HUES6 (cell line): ENCODE results near the gene LRRC14B.
"Not testable (repeated sequence)": the region's sequence is repeated elsewhere in the genome, so short reads cannot be mapped to it uniquely, and the experiment has no call there.

ENCODE experiments used
- H3K27ac ChIP-seq: 2 replicates; pipeline ENCODE4 v1.7.0; 2013; ENCODE audit warnings: low read depth, mild to moderate bottlenecking, low read length, inconsistent platforms
- H3K27me3 ChIP-seq: 2 replicates; pipeline ENCODE4 v1.6.1; 2013; ENCODE audit warnings: low read length; ENCODE audit not compliant: control insufficient read depth, insufficient read depth
- H3K36me3 ChIP-seq: 2 replicates; pipeline ENCODE4 v1.6.1; 2013; ENCODE audit warnings: low read length; ENCODE audit not compliant: control insufficient read depth, insufficient read depth
- H3K4me1 ChIP-seq: 2 replicates; pipeline ENCODE4 v1.6.1; 2013; ENCODE audit warnings: low read length; ENCODE audit not compliant: control insufficient read depth, insufficient read depth
- H3K4me3 ChIP-seq: 2 replicates; pipeline ENCODE4 v1.5.1; 2013; ENCODE audit warnings: low read depth, low read length
- H3K9ac ChIP-seq: one replicate; pipeline ENCODE4 v1.6.1; 2013; ENCODE audit warnings: mild to moderate bottlenecking, low read length
- H3K9me3 ChIP-seq: 2 replicates; pipeline ENCODE4 v1.6.1; 2013; ENCODE audit warnings: low read depth, low read length; ENCODE audit not compliant: control insufficient read depth, insufficient read depth

LRRC14B gene

DNA sequence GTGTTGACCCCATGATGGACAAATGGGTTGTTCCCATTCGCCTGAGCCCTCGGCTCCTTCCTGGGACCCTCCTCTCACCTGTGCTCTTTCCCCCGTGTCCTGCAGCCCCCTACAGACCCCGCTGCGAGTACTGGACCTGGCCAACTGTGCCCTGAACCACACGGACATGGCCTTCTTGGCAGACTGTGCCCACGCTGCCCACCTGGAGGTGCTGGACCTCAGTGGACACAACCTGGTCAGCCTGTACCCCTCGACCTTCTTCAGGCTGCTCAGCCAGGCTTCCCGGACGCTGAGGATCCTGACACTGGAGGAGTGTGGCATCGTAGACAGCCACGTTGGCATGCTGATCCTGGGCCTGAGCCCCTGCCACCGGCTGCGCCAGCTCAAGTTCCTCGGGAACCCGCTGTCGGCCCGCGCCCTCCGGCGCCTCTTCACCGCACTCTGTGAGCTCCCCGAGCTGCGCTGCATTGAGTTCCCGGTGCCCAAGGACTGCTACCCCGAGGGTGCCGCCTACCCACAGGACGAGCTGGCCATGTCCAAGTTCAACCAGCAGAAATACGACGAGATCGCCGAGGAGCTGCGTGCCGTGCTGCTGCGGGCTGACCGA is 3.4 kb downstream of the LRRC14B start:
- no peaks in the 10 kb centered on the region for H3K9me3 ChIP-seq
- H3K27me3 ChIP-seq, result no peaks in the 10 kb centered on the region
- no peaks in the 10 kb centered on the region for H3K4me1 ChIP-seq
- no peaks in the 10 kb centered on the region for H3K36me3 ChIP-seq
- no peak overlapping the region for H3K9ac ChIP-seq
- no peak overlapping the region for H3K4me3 ChIP-seq
- no peak overlapping the region for H3K27ac ChIP-seq

DNA sequence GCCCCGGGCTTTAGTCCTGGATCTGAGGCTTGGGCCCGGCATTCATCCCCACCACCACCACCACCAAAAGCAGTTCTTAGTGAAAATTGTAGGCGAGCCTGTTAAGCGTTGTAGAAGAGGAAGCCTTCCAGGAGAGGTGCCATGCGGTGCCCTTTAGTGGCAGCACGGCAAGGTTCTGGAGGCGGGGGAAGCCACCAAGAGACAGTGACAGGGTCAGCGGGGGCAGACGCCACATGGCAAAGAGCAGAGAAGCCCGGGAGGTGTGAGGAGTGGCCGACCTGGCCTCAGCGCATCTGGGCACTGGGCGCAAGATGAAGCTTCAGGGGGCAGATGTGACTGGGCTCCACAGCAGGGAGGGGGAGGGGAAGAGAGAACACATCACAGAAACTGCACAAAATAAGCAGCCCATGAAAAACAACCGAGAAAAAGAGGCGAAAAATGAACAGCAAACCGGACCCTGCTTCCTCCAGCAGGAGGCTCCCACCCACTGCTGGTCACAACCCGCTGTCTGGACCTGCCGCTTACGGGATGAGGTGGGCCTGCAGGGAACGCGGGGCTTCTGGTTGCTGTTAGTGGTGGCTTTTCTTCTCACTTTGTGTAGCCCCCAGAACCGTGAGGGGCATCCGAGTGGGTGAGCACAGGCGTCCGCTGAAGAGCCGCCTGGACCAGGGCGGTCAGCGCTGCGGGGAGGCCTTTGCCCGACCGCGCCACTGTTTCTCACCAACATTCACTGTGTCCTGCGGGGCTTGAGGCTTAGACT is 4.3 kb downstream of the LRRC14B start:
- Histone ChIP-seq H3K27ac (no peak overlapping the region), H3K9me3 (no peaks in the 10 kb centered on the region), H3K4me1 (no peaks in the 10 kb centered on the region), H3K4me3 (no peak overlapping the region), H3K9ac (no peak overlapping the region), H3K36me3 (no peaks in the 10 kb centered on the region), H3K27me3 (no peaks in the 10 kb centered on the region)

DNA sequence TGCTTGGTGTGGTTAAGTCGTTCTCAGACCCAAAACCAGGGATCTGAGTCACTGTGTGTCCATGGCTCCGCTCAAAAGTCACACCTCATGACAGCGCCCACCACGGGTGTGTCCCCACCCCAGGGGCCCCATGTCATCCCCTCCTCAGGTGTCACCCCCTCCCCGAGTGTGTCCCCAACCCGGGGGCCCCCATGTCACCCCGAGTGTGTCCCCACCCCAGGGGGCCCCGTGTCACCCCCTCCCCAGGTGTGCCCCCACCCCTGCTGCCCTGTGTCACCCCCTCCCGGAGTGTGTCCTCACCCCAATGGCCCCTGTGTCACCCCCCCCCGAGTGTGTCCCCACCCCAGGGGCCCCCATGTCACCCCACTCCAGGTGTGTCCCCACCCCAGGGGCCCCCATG is 5.1 kb downstream of the LRRC14B start:
- H3K4me3 ChIP-seq, result no peak overlapping the region
- H3K27ac ChIP-seq, result no peak overlapping the region
- H3K27me3 ChIP-seq, result no peaks in the 10 kb centered on the region
- no peaks in the 10 kb centered on the region for H3K4me1 ChIP-seq
- H3K36me3 ChIP-seq, result no peaks in the 10 kb centered on the region
- H3K9ac ChIP-seq, result no peak overlapping the region
- no peaks in the 10 kb centered on the region for H3K9me3 ChIP-seq

DNA sequence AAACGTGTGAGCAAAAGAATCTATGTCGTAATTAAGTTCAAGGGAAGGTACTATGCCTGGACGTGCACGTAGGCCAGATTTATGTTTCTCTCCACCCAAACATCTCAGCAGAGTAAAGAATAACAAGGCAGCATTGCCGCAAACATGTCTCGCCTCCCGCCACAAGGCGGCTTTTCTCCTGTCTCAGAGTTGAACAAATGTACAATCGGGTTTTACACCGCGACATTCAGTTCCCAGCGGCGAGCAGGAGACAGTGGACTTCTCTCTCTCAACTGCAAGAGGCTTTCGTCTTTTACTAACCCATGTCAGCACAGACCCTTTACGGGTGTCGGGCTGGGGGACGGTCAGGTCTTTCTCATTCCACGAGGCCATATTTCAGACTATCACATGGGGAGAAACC is 5.7 kb downstream of the LRRC14B start:
- not testable (repeated sequence) for H3K27me3 ChIP-seq, H3K27ac ChIP-seq, H3K36me3 ChIP-seq, H3K9ac ChIP-seq, H3K4me1 ChIP-seq, H3K9me3 ChIP-seq, H3K4me3 ChIP-seq

DNA sequence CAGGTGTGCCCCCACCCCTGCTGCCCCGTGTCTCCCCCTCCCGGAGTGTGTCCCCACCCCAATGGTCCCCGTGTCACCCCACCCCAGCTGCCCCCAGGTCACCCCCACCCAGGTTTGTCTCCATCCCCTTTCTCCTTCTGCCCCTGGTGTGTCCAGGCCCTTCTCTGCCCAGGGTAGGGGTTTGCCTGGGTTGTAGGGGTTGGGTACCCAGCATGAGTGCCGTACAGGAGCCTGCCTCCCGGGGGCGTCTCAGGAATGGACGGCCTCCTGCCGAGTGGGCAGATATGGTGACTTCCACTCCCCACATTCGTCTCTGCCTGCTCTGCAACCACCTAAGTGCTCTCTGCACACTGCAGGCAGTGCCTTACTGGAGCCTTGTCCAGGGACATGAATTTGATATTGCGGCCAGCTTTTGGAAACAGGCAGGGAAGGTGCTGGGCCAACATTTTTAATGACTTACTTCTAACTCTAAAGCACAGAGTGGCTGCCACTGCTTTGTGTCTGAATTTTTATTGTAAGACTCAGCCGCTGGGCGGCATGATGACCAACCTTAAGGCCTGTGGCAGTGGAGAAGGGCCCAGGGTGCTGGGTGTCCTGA is 6.7 kb downstream of the LRRC14B start:
- no peaks in the 10 kb centered on the region for H3K27me3 ChIP-seq
- H3K9ac ChIP-seq, result no peak overlapping the region
- no peak overlapping the region for H3K4me3 ChIP-seq
- H3K9me3 ChIP-seq, result no peaks in the 10 kb centered on the region
- H3K36me3 ChIP-seq, result no peaks in the 10 kb centered on the region
- H3K27ac ChIP-seq, result no peak overlapping the region
- H3K4me1 ChIP-seq, result peaks cover 3% of the 10 kb centered on the region; the same call in 1 of the 2 replicates

DNA sequence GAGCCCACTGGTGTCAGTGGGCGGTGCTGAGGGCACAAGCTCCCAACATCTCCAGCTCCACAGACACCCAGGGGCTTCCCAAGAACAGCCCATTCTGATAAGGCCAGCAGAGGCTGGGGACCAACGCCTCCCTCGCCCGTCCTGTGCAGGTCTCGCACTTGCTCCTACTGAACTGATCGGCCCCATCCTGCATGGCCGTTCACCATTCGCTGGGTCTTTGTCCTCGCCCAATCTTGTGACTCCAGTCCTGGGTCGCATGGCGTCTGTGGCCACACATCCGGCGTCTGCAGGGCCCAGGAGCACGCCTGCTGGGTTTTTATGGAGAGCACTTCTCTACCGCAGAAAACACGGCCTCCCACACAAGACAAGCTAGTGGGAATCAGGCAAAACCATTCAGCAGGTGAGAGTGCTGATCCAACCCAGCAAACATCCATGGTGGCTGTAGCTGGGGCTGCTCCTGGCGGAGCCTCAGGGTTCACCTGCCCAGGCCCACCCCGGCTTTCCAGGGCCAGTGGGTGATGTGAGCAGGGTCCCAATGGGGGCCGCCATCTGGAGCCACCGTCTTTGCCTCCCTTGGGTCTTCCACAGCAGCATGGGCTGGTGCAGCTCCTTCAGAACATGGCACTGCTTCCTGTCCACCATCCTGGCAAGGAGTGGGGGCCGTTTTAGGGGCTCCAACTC is 7.4 kb downstream of the LRRC14B start:
- Histone ChIP-seq H3K9ac (no peak overlapping the region), H3K4me1 (peaks cover 3% of the 10 kb centered on the region; the same call in 1 of the 2 replicates), H3K4me3 (no peak overlapping the region), H3K27ac (no peak overlapping the region), H3K27me3 (no peaks in the 10 kb centered on the region), H3K9me3 (no peaks in the 10 kb centered on the region), H3K36me3 (peaks cover 6% of the 10 kb centered on the region)

DNA sequence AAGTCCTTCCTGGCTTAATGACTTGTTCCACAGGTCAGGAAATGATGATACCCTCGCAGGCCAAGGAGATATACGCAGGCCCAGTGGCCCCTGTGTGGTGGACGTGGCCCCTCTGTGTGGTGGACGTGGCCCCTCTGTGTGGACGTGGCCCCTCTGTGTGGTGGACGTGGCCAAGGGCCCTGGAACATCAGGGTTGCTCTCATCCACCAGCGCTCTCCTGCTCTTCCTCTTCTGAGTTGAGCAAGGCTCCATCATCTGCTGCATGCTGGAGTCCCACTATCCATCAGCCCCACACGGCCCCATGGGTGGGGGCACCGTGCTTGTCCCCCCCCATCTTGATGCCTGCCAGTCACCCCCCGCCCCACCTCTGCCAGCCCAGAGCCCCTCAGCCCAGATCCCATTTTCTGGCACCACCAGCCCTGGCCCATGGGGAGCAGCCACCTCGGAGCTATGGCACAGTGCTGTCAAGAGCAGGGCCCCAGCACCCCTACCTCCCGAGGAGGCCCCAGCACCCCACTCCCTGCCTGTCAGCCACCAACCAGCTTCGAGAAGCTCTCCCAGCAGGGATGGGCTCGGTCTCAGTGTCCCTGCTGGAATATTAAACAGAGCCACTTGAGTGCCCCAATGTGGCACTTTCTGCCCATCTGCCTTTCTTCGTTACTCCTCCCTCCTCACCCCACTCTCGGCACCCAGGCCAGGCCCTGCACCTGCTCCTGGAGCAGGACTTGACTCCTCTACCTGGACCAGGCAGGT is 8.1 kb downstream of the LRRC14B start:
- H3K27ac ChIP-seq, result no peak overlapping the region
- peaks cover 3% of the 10 kb centered on the region; the same call in 1 of the 2 replicates for H3K4me1 ChIP-seq
- no peak overlapping the region for H3K4me3 ChIP-seq

DNA sequence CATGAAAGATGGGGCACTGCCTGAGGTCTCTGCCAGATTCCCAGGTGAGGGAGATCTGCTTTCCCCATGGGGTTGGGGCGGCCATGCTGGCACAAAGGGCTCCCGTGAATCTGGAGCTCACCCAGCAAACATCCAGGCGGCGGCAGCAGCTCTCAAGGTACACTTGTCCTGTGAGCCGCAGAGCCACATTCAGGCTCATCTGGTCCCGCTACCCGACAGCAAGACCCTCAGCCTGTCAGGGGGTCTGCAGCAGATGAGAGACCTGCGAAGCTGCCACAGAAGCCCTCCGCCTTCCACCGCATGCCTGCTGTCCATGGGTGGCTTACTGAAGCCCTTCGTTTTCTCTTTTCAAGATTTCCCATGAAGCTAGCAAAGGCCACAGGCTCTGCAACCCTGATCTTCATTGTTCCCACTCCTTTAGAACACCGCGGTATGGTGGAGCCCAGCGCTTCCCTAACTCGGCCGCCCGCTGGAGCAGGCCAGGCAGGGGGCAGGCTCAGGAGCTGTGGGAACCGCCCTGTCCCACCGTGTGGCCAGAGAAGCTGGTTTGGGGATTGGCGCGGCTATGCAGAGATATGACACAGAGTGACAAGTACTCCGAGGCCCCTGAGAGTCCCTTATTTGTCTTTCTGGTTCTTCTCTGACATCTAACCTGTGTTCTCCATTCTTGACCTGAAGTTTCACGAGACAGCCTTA is 8.8 kb downstream of the LRRC14B start:
- Histone ChIP-seq H3K9me3 (no peaks in the 10 kb centered on the region), H3K27ac (no peak overlapping the region), H3K4me3 (no peak overlapping the region), H3K9ac (no peak overlapping the region), H3K27me3 (no peaks in the 10 kb centered on the region), H3K4me1 (peaks cover 3% of the 10 kb centered on the region; the same call in 1 of the 2 replicates), H3K36me3 (peaks cover 20% of the 10 kb centered on the region)

More for the DNA sequence above, 8.1 kb downstream of the LRRC14B start:
- H3K9ac ChIP-seq, result no peak overlapping the region
- H3K9me3 ChIP-seq, result no peaks in the 10 kb centered on the region
- peaks cover 13% of the 10 kb centered on the region for H3K36me3 ChIP-seq
- H3K27me3 ChIP-seq, result no peaks in the 10 kb centered on the region

DNA sequence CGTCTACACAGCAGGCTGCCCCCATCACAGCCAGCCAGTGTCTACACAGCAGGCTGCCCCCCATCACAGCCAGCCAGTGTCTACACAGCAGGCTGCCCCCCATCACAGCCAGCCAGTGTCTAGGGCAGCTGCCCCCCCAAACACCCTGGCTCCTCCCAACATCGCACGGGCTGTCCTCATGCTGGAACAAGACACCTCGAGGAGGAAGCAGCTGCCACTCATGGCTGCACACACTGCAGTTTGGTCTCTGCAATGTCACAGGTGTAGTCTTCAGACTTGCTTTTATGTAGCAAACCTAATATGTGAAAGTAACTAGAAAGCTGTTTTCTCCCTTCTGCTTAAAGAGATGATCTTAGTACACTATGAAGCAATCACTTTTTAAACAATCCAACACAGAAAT is 9.7 kb downstream of the LRRC14B start:
- H3K4me1 ChIP-seq, result peaks cover 3% of the 10 kb centered on the region; the same call in 1 of the 2 replicates
- no peaks in the 10 kb centered on the region for H3K27me3 ChIP-seq
- no peak overlapping the region for H3K27ac ChIP-seq
- H3K4me3 ChIP-seq, result no peak overlapping the region
- peaks cover 26% of the 10 kb centered on the region for H3K36me3 ChIP-seq
- H3K9ac ChIP-seq, result no peak overlapping the region
- no peaks in the 10 kb centered on the region for H3K9me3 ChIP-seq

DNA sequence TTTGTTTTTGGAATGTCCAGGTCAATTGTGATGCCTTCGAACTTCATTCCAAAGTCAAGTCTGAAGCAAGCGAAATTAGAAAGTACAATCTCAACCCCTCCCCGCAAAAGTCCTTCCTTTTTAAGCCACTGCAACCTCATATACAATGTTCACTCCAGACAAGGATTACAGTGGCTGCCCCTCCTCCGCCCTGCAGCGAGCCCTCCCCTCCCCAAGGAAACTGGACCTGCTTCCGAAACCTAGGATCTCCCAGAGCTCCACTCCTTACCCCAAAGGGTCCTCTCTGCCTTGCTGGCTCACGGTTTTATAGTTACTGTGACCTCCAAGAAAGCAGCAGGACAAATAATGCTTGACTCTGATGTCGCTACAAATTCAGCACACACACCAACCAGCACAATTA is 10.4 kb downstream of the LRRC14B start:
- no peak overlapping the region for H3K27ac ChIP-seq
- peaks cover 5% of the 10 kb centered on the region for H3K4me1 ChIP-seq
- H3K27me3 ChIP-seq, result no peaks in the 10 kb centered on the region
- H3K36me3 ChIP-seq, result peaks cover 26% of the 10 kb centered on the region
- no peak overlapping the region for H3K4me3 ChIP-seq
- no peaks in the 10 kb centered on the region for H3K9me3 ChIP-seq
- no peak overlapping the region for H3K9ac ChIP-seq
